ENCODE measurements around the gene PLXDC2.
"Not testable (repeated sequence)": the region's sequence is repeated elsewhere in the genome, so short reads cannot be mapped to it uniquely, and the experiment has no call there.

The PLXDC2 gene

GRCh38 chr10:19998482-19998881 lies 182.2 kb downstream of the PLXDC2 start:
- H3K36me3 ChIP-seq (ENCODE audit: insufficient read depth, low read length): peaks cover 3% of the 10 kb centered on the region; the same call in 1 of the 2 replicates
- H3K9ac ChIP-seq (ENCODE audit: low read depth, low read length): no peak overlapping the region
- H3K4me1 ChIP-seq (ENCODE audit: insufficient read depth, low read length): peaks cover 9% of the 10 kb centered on the region; the same call in 1 of the 2 replicates
- no peaks in the 10 kb centered on the region for H3K9me3 ChIP-seq (ENCODE audit: control insufficient read depth, insufficient read depth, low read length)

GRCh38 chr10:19999431-19999830 lies 183.2 kb downstream of the PLXDC2 start:
- H3K9me3 ChIP-seq (ENCODE audit: control insufficient read depth, insufficient read depth, low read length): no peaks in the 10 kb centered on the region
- no peak overlapping the region for H3K9ac ChIP-seq (ENCODE audit: low read depth, low read length)
- peaks cover 3% of the 10 kb centered on the region; the same call in 1 of the 2 replicates for H3K36me3 ChIP-seq (ENCODE audit: insufficient read depth, low read length)
- H3K4me1 ChIP-seq (ENCODE audit: insufficient read depth, low read length): peaks cover 9% of the 10 kb centered on the region; the same call in 1 of the 2 replicates

GRCh38 chr10:20002026-20002425 lies 185.8 kb downstream of the PLXDC2 start:
- not testable (repeated sequence) for H3K4me1 ChIP-seq (ENCODE audit: insufficient read depth, low read length); H3K9me3 ChIP-seq (ENCODE audit: control insufficient read depth, insufficient read depth, low read length)

GRCh38 chr10:20002657-20003056 lies 186.4 kb downstream of the PLXDC2 start:
- H3K9me3 ChIP-seq (ENCODE audit: control insufficient read depth, insufficient read depth, low read length): no peaks in the 10 kb centered on the region
- H3K36me3 ChIP-seq (ENCODE audit: insufficient read depth, low read length): peaks cover 3% of the 10 kb centered on the region; the same call in 1 of the 2 replicates
- no peak overlapping the region for H3K9ac ChIP-seq (ENCODE audit: low read depth, low read length)
- H3K4me1 ChIP-seq (ENCODE audit: insufficient read depth, low read length): peaks cover 9% of the 10 kb centered on the region; the same call in 1 of the 2 replicates

More at GRCh38 chr10:20002026-20002425, 185.8 kb downstream of the PLXDC2 start:
- H3K9ac ChIP-seq (ENCODE audit: low read depth, low read length); H3K36me3 ChIP-seq (ENCODE audit: insufficient read depth, low read length): not testable (repeated sequence)

- Histone ChIP-seq H3K36me3 (ENCODE audit: insufficient read depth, low read length) (peaks cover 3% of the 10 kb centered on the region; the same call in 1 of the 2 replicates), H3K9ac (ENCODE audit: low read depth, low read length) (no peak overlapping the region), H3K9me3 (ENCODE audit: control insufficient read depth, insufficient read depth, low read length) (no peaks in the 10 kb centered on the region), H3K4me1 (ENCODE audit: insufficient read depth, low read length) (no peaks in the 10 kb centered on the region)
These were observed 187.9 kb downstream of the PLXDC2 start for GRCh38 chr10:20004087-20004523.

GRCh38 chr10:20005638-20006037 lies 189.4 kb downstream of the PLXDC2 start:
- Histone ChIP-seq H3K9me3 (ENCODE audit: control insufficient read depth, insufficient read depth, low read length) (no peaks in the 10 kb centered on the region), H3K4me1 (ENCODE audit: insufficient read depth, low read length) (no peaks in the 10 kb centered on the region), H3K9ac (ENCODE audit: low read depth, low read length) (no peak overlapping the region), H3K36me3 (ENCODE audit: insufficient read depth, low read length) (peaks cover 3% of the 10 kb centered on the region; the same call in 1 of the 2 replicates)

- Histone ChIP-seq H3K9ac (ENCODE audit: low read depth, low read length) (no peak overlapping the region), H3K36me3 (ENCODE audit: insufficient read depth, low read length) (peaks cover 3% of the 10 kb centered on the region; the same call in 1 of the 2 replicates), H3K4me1 (ENCODE audit: insufficient read depth, low read length) (no peaks in the 10 kb centered on the region), H3K9me3 (ENCODE audit: control insufficient read depth, insufficient read depth, low read length) (no peaks in the 10 kb centered on the region)
These were observed 190.1 kb downstream of the PLXDC2 start for GRCh38 chr10:20006169-20006870.

GRCh38 chr10:20007426-20007825 lies 191.2 kb downstream of the PLXDC2 start:
- no peaks in the 10 kb centered on the region for H3K4me1 ChIP-seq (ENCODE audit: insufficient read depth, low read length)
- H3K9me3 ChIP-seq (ENCODE audit: control insufficient read depth, insufficient read depth, low read length): no peaks in the 10 kb centered on the region
- no peak overlapping the region for H3K9ac ChIP-seq (ENCODE audit: low read depth, low read length)
- H3K36me3 ChIP-seq (ENCODE audit: insufficient read depth, low read length): peaks cover 3% of the 10 kb centered on the region; the same call in 1 of the 2 replicates

- H3K9ac ChIP-seq (ENCODE audit: low read depth, low read length): no peak overlapping the region
- H3K4me1 ChIP-seq (ENCODE audit: insufficient read depth, low read length): no peaks in the 10 kb centered on the region
- H3K9me3 ChIP-seq (ENCODE audit: control insufficient read depth, insufficient read depth, low read length): no peaks in the 10 kb centered on the region
- H3K36me3 ChIP-seq (ENCODE audit: insufficient read depth, low read length): no peaks in the 10 kb centered on the region; the same call in 1 of the 2 replicates
These were observed 197.9 kb downstream of the PLXDC2 start for GRCh38 chr10:20013991-20014750.

- Histone ChIP-seq H3K9ac (ENCODE audit: low read depth, low read length) (no peak overlapping the region), H3K9me3 (ENCODE audit: control insufficient read depth, insufficient read depth, low read length) (no peaks in the 10 kb centered on the region), H3K4me1 (ENCODE audit: insufficient read depth, low read length) (no peaks in the 10 kb centered on the region), H3K36me3 (ENCODE audit: insufficient read depth, low read length) (no peaks in the 10 kb centered on the region; the same call in 1 of the 2 replicates)
These were observed 201.7 kb downstream of the PLXDC2 start for GRCh38 chr10:20017961-20018360.

- H3K4me1 ChIP-seq (ENCODE audit: insufficient read depth, low read length): no peaks in the 10 kb centered on the region
- no peak overlapping the region for H3K9ac ChIP-seq (ENCODE audit: low read depth, low read length)
- no peaks in the 10 kb centered on the region for H3K9me3 ChIP-seq (ENCODE audit: control insufficient read depth, insufficient read depth, low read length)
- no peaks in the 10 kb centered on the region; the same call in 1 of the 2 replicates for H3K36me3 ChIP-seq (ENCODE audit: insufficient read depth, low read length)
These were observed 204.4 kb downstream of the PLXDC2 start for GRCh38 chr10:20020677-20021076.

GRCh38 chr10:20029523-20029922 lies 213.3 kb downstream of the PLXDC2 start:
- Histone ChIP-seq H3K4me1 (ENCODE audit: insufficient read depth, low read length) (peaks cover 15% of the 10 kb centered on the region), H3K9me3 (ENCODE audit: control insufficient read depth, insufficient read depth, low read length) (no peaks in the 10 kb centered on the region), H3K9ac (ENCODE audit: low read depth, low read length) (no peak overlapping the region), H3K36me3 (ENCODE audit: insufficient read depth, low read length) (no peaks in the 10 kb centered on the region)

- no peaks in the 10 kb centered on the region for H3K9me3 ChIP-seq (ENCODE audit: control insufficient read depth, insufficient read depth, low read length)
- peaks cover 15% of the 10 kb centered on the region for H3K4me1 ChIP-seq (ENCODE audit: insufficient read depth, low read length)
- H3K36me3 ChIP-seq (ENCODE audit: insufficient read depth, low read length): no peaks in the 10 kb centered on the region
- no peak overlapping the region for H3K9ac ChIP-seq (ENCODE audit: low read depth, low read length)
These were observed 217.2 kb downstream of the PLXDC2 start for GRCh38 chr10:20033476-20033875.

GRCh38 chr10:20034732-20035131 lies 218.5 kb downstream of the PLXDC2 start:
- H3K4me1 ChIP-seq (ENCODE audit: insufficient read depth, low read length): peaks cover 13% of the 10 kb centered on the region
- no peak overlapping the region for H3K9ac ChIP-seq (ENCODE audit: low read depth, low read length)
- H3K36me3 ChIP-seq (ENCODE audit: insufficient read depth, low read length): no peaks in the 10 kb centered on the region
- H3K9me3 ChIP-seq (ENCODE audit: control insufficient read depth, insufficient read depth, low read length): no peaks in the 10 kb centered on the region

Measured in ES-I3 (cell line).